ENCODE measurements around the gene IL21.

Gene IL21

GRCh38 chr4:122588453-122589238 is 32.2 kb downstream of the IL21 start:
- Histone ChIP-seq H3K23ac (ENCODE audit: low read length in 2 of 2) (no peak overlapping the region), H3K9me3 (ENCODE audit: control insufficient read depth, low read length) (no peaks in the 10 kb centered on the region), H3K36me3 (ENCODE audit: control insufficient read depth in 1 of 2, insufficient read depth in 2 of 2, low read depth in 1 of 2, low read length in 2 of 2) (no peaks in the 10 kb centered on the region), H4K91ac (ENCODE audit: low read length) (no peak overlapping the region), H2AFZ (ENCODE audit: low read depth, low read length) (no peak overlapping the region), H2BK15ac (ENCODE audit: low read depth, poor library complexity, severe bottlenecking) (no peak overlapping the region), H3K4me3 (ENCODE audit: insufficient read depth in 1 of 2, low read depth in 1 of 2, low read length in 2 of 2) (no peak overlapping the region), H3K4ac (ENCODE audit: low read depth in 1 of 2, low read length in 2 of 2) (no peak overlapping the region), H2AK5ac (ENCODE audit: low read length, severe bottlenecking) (no peak overlapping the region), H3K14ac (ENCODE audit: low read length in 2 of 2) (peak overlapping the region in 1 of 2 experiments; percentile 66), H2BK12ac (ENCODE audit: low read length in 2 of 2) (peak overlapping the region in 1 of 2 experiments; percentile 54), H3K18ac (ENCODE audit: low read depth in 1 of 2, low read length in 2 of 2) (no peak overlapping the region), H3K9ac (ENCODE audit: low read length) (no peak overlapping the region), H3K79me1 (replicated peaks; ENCODE audit: low read length, poor library complexity, severe bottlenecking) (no peaks in the 10 kb centered on the region), H4K8ac (ENCODE audit: low read length) (no peak overlapping the region), H2BK5ac (ENCODE audit: low read depth, low read length, poor library complexity, severe bottlenecking) (no peak overlapping the region), H3K27ac (ENCODE audit: low read length, poor library complexity, severe bottlenecking) (no peak overlapping the region), H3K4me1 (ENCODE audit: control insufficient read depth, insufficient read depth, low read depth, low read length) (peaks cover 3% of the 10 kb centered on the region), H3K27me3 (ENCODE audit: control insufficient read depth in 1 of 2, insufficient read depth in 1 of 2, low read length in 2 of 2) (no peaks in the 10 kb centered on the region), H2BK120ac (ENCODE audit: low read depth, low read length) (no peak overlapping the region), H3K4me2 (ENCODE audit: low read length, poor library complexity, severe bottlenecking) (no peak overlapping the region)
- 34% methylated on average over 4 of the region's 4 CpGs for WGBS
- peak; percentile 81 for DNase-seq

- H3K4ac ChIP-seq (ENCODE audit: low read depth in 1 of 2, low read length in 2 of 2) = no peak overlapping the region
- no peak overlapping the region for H2AK5ac ChIP-seq (ENCODE audit: low read length, severe bottlenecking)
- H3K27ac ChIP-seq (ENCODE audit: low read length, poor library complexity, severe bottlenecking) = peak overlapping the region; percentile 26
- H3K4me1 ChIP-seq (ENCODE audit: control insufficient read depth, insufficient read depth, low read depth, low read length) = peaks cover 3% of the 10 kb centered on the region
- no peak overlapping the region for H3K4me2 ChIP-seq (ENCODE audit: low read length, poor library complexity, severe bottlenecking)
- H3K4me3 ChIP-seq (ENCODE audit: insufficient read depth in 1 of 2, low read depth in 1 of 2, low read length in 2 of 2) = peak overlapping the region in 1 of 2 experiments; percentile 26
- no peaks in the 10 kb centered on the region for H3K27me3 ChIP-seq (ENCODE audit: control insufficient read depth in 1 of 2, insufficient read depth in 1 of 2, low read length in 2 of 2)
- no peak overlapping the region for H4K8ac ChIP-seq (ENCODE audit: low read length)
- no peaks in the 10 kb centered on the region for H3K9me3 ChIP-seq (ENCODE audit: control insufficient read depth, low read length)
- H3K36me3 ChIP-seq (ENCODE audit: control insufficient read depth in 1 of 2, insufficient read depth in 2 of 2, low read depth in 1 of 2, low read length in 2 of 2) = no peaks in the 10 kb centered on the region
- peak overlapping the region in 1 of 2 experiments; percentile 48 for H3K18ac ChIP-seq (ENCODE audit: low read depth in 1 of 2, low read length in 2 of 2)
- H3K14ac ChIP-seq (ENCODE audit: low read length in 2 of 2) = no peak overlapping the region
- H3K79me1 ChIP-seq (replicated peaks; ENCODE audit: low read length, poor library complexity, severe bottlenecking) = no peaks in the 10 kb centered on the region
- WGBS = 0% methylated on average over 1 of the region's 1 CpG
- no peak overlapping the region for H2BK15ac ChIP-seq (ENCODE audit: low read depth, poor library complexity, severe bottlenecking)
- no peak overlapping the region for H2BK5ac ChIP-seq (ENCODE audit: low read depth, low read length, poor library complexity, severe bottlenecking)
- H2AFZ ChIP-seq (ENCODE audit: low read depth, low read length) = no peak overlapping the region
- no peak overlapping the region for H4K91ac ChIP-seq (ENCODE audit: low read length)
- H3K23ac ChIP-seq (ENCODE audit: low read length in 2 of 2) = no peak overlapping the region
- H2BK12ac ChIP-seq (ENCODE audit: low read length in 2 of 2) = no peak overlapping the region
- H2BK120ac ChIP-seq (ENCODE audit: low read depth, low read length) = no peak overlapping the region
- DNase-seq = peak; percentile 91
- H3K9ac ChIP-seq (ENCODE audit: low read length) = peak overlapping the region; percentile 71
Measured at GRCh38 chr4:122584519-122584918, 36.3 kb downstream of the IL21 start.

GRCh38 chr4:122583906-122584305 is 37.0 kb downstream of the IL21 start:
- peak; percentile 73 for DNase-seq
- no peak overlapping the region for H2AK5ac ChIP-seq (ENCODE audit: low read length, severe bottlenecking)
- peak overlapping the region in 1 of 2 experiments; percentile 71 for H3K4ac ChIP-seq (ENCODE audit: low read depth in 1 of 2, low read length in 2 of 2)
- H2BK15ac ChIP-seq (ENCODE audit: low read depth, poor library complexity, severe bottlenecking) = no peak overlapping the region
- no peak overlapping the region for H3K4me2 ChIP-seq (ENCODE audit: low read length, poor library complexity, severe bottlenecking)
- no peak overlapping the region for H2BK5ac ChIP-seq (ENCODE audit: low read depth, low read length, poor library complexity, severe bottlenecking)
- H3K36me3 ChIP-seq (ENCODE audit: control insufficient read depth in 1 of 2, insufficient read depth in 2 of 2, low read depth in 1 of 2, low read length in 2 of 2) = no peaks in the 10 kb centered on the region
- H3K27ac ChIP-seq (ENCODE audit: low read length, poor library complexity, severe bottlenecking) = no peak overlapping the region
- H3K9me3 ChIP-seq (ENCODE audit: control insufficient read depth, low read length) = no peaks in the 10 kb centered on the region
- H2BK120ac ChIP-seq (ENCODE audit: low read depth, low read length) = no peak overlapping the region
- peaks cover 3% of the 10 kb centered on the region for H3K4me1 ChIP-seq (ENCODE audit: control insufficient read depth, insufficient read depth, low read depth, low read length)
- H2BK12ac ChIP-seq (ENCODE audit: low read length in 2 of 2) = peak overlapping the region in 1 of 2 experiments; percentile 86
- peak overlapping the region in 1 of 2 experiments; percentile 81 for H3K14ac ChIP-seq (ENCODE audit: low read length in 2 of 2)
- peak overlapping the region; percentile 71 for H3K9ac ChIP-seq (ENCODE audit: low read length)
- no peaks in the 10 kb centered on the region for H3K27me3 ChIP-seq (ENCODE audit: control insufficient read depth in 1 of 2, insufficient read depth in 1 of 2, low read length in 2 of 2)
- no peaks in the 10 kb centered on the region for H3K79me1 ChIP-seq (replicated peaks; ENCODE audit: low read length, poor library complexity, severe bottlenecking)
- 64% methylated on average over 6 of the region's 6 CpGs for WGBS
- H4K91ac ChIP-seq (ENCODE audit: low read length) = no peak overlapping the region
- no peak overlapping the region for H2AFZ ChIP-seq (ENCODE audit: low read depth, low read length)
- H3K18ac ChIP-seq (ENCODE audit: low read depth in 1 of 2, low read length in 2 of 2) = peak overlapping the region; percentile 6 to 57
- peak overlapping the region in 1 of 2 experiments; percentile 26 for H3K4me3 ChIP-seq (ENCODE audit: insufficient read depth in 1 of 2, low read depth in 1 of 2, low read length in 2 of 2)
- H4K8ac ChIP-seq (ENCODE audit: low read length) = no peak overlapping the region
- no peak overlapping the region for H3K23ac ChIP-seq (ENCODE audit: low read length in 2 of 2)

GRCh38 chr4:122577808-122578781 is 42.8 kb downstream of the IL21 start:
- 64% methylated on average over 5 of the region's 9 CpGs for WGBS

More at GRCh38 chr4:122577808-122578781, 42.8 kb downstream of the IL21 start:
- H2BK15ac ChIP-seq (ENCODE audit: low read depth, poor library complexity, severe bottlenecking) = no peak overlapping the region
- no peaks in the 10 kb centered on the region for H3K27me3 ChIP-seq (ENCODE audit: control insufficient read depth in 1 of 2, insufficient read depth in 1 of 2, low read length in 2 of 2)
- H2BK120ac ChIP-seq (ENCODE audit: low read depth, low read length) = no peak overlapping the region
- no peak overlapping the region for H3K4me2 ChIP-seq (ENCODE audit: low read length, poor library complexity, severe bottlenecking)
- H3K27ac ChIP-seq (ENCODE audit: low read length, poor library complexity, severe bottlenecking) = no peak overlapping the region
- no peak overlapping the region for H3K14ac ChIP-seq (ENCODE audit: low read length in 2 of 2)
- no peaks in the 10 kb centered on the region for H3K36me3 ChIP-seq (ENCODE audit: control insufficient read depth in 1 of 2, insufficient read depth in 2 of 2, low read depth in 1 of 2, low read length in 2 of 2)
- H3K4me1 ChIP-seq (ENCODE audit: control insufficient read depth, insufficient read depth, low read depth, low read length) = no peaks in the 10 kb centered on the region
- no peak overlapping the region for H4K91ac ChIP-seq (ENCODE audit: low read length)
- no peak overlapping the region for H3K4me3 ChIP-seq (ENCODE audit: insufficient read depth in 1 of 2, low read depth in 1 of 2, low read length in 2 of 2)
- H4K8ac ChIP-seq (ENCODE audit: low read length) = no peak overlapping the region
- H3K18ac ChIP-seq (ENCODE audit: low read depth in 1 of 2, low read length in 2 of 2) = no peak overlapping the region
- H2BK12ac ChIP-seq (ENCODE audit: low read length in 2 of 2) = no peak overlapping the region
- H3K9me3 ChIP-seq (ENCODE audit: control insufficient read depth, low read length) = no peaks in the 10 kb centered on the region
- H3K4ac ChIP-seq (ENCODE audit: low read depth in 1 of 2, low read length in 2 of 2) = no peak overlapping the region
- H2AK5ac ChIP-seq (ENCODE audit: low read length, severe bottlenecking) = no peak overlapping the region
- peak; percentile 71 for DNase-seq
- no peak overlapping the region for H3K23ac ChIP-seq (ENCODE audit: low read length in 2 of 2)
- no peak overlapping the region for H3K9ac ChIP-seq (ENCODE audit: low read length)
- H2AFZ ChIP-seq (ENCODE audit: low read depth, low read length) = no peak overlapping the region
- no peaks in the 10 kb centered on the region for H3K79me1 ChIP-seq (replicated peaks; ENCODE audit: low read length, poor library complexity, severe bottlenecking)
- no peak overlapping the region for H2BK5ac ChIP-seq (ENCODE audit: low read depth, low read length, poor library complexity, severe bottlenecking)
